ENCODE measurements around the gene LCP1.

LCP1 gene

GRCh38 chr13:46127358-46128023, 54.5 kb downstream of the LCP1 start:
- DNase-seq (ENCODE audit: low read depth in 2 of 2): no peak

- DNase-seq (ENCODE audit: low read depth in 2 of 2): peak; percentile 27 to 48
Measured at GRCh38 chr13:46126552-46127357, 55.2 kb downstream of the LCP1 start.

GRCh38 chr13:46126056-46126455, 55.9 kb downstream of the LCP1 start:
- DNase-seq (ENCODE audit: low read depth in 2 of 2): no peak

GRCh38 chr13:46124967-46125933, 56.7 kb downstream of the LCP1 start:
- DNase-seq (ENCODE audit: low read depth in 2 of 2): no peak

- no peak for DNase-seq (ENCODE audit: low read depth in 2 of 2)
Measured at GRCh38 chr13:46124531-46124966, 57.4 kb downstream of the LCP1 start.

- DNase-seq (ENCODE audit: low read depth in 2 of 2): no peak
Measured at GRCh38 chr13:46122304-46122703, 59.7 kb downstream of the LCP1 start.

- DNase-seq (ENCODE audit: low read depth in 2 of 2): no peak
Measured at GRCh38 chr13:46121597-46122163, 60.3 kb downstream of the LCP1 start.

GRCh38 chr13:46121033-46121432, 60.9 kb downstream of the LCP1 start:
- no peak for DNase-seq (ENCODE audit: low read depth in 2 of 2)

- no peak for DNase-seq (ENCODE audit: low read depth in 2 of 2)
Measured at GRCh38 chr13:46119883-46120614, 61.9 kb downstream of the LCP1 start.

- DNase-seq (ENCODE audit: low read depth in 2 of 2): no peak
Measured at GRCh38 chr13:46116653-46117502, 65.1 kb downstream of the LCP1 start.

- DNase-seq (ENCODE audit: low read depth in 2 of 2): no peak
Measured at GRCh38 chr13:46114613-46115012, 67.4 kb downstream of the LCP1 start.

GRCh38 chr13:46113596-46113995, 68.4 kb downstream of the LCP1 start:
- DNase-seq (ENCODE audit: low read depth in 2 of 2): no peak

- no peak for DNase-seq (ENCODE audit: low read depth in 2 of 2)
Measured at GRCh38 chr13:46111151-46111550, 70.8 kb downstream of the LCP1 start.

GRCh38 chr13:46109451-46109850, 72.5 kb downstream of the LCP1 start:
- no peak for DNase-seq (ENCODE audit: low read depth in 2 of 2)

- DNase-seq (ENCODE audit: low read depth in 2 of 2): no peak
Measured at GRCh38 chr13:46106839-46107371, 75.1 kb downstream of the LCP1 start.

- no peak for DNase-seq (ENCODE audit: low read depth in 2 of 2)
Measured at GRCh38 chr13:46104868-46105267, 77.1 kb downstream of the LCP1 start, which contains the start of gene CPB2. CPB2 (minus strand) TSS chr13:46105033; CDS start chr13:46105009, 24 bp downstream.

GRCh38 chr13:46103037-46103436, 78.9 kb downstream of the LCP1 start:
- no peak for DNase-seq (ENCODE audit: low read depth in 2 of 2)

GRCh38 chr13:46102255-46102605, 79.7 kb downstream of the LCP1 start:
- DNase-seq (ENCODE audit: low read depth in 2 of 2): no peak

GRCh38 chr13:46101484-46102254, 80.3 kb downstream of the LCP1 start:
- no peak for DNase-seq (ENCODE audit: low read depth in 2 of 2)
